Thyroid gland (tissue), 4 donors: ENCODE results near the gene PCDH11X. TPM values are rescaled to one million over a fixed set of nuclear protein-coding genes. Genes with fewer than 3 reads are reported as not detected.
"Not testable (repeated sequence)": the region's sequence is repeated elsewhere in the genome, so short reads cannot be mapped to it uniquely, and the experiment has no call there.

ENCODE experiments used
- DNase-seq, 2 donors: peaks; one replicate each; pipeline ENCODE4 v3.0.0-alpha.2; 2019
- H3K27ac ChIP-seq, 3 donors: fragments of 200-600 bp; sonication (generic); 1 replicate in 2 of 3; 2 replicates in 1 of 3; pipeline ENCODE4 v1.5.1; 2016 to 2019; ENCODE audit warnings: mild to moderate bottlenecking in 1 of 3, moderate library complexity in 1 of 3
- H3K27me3 ChIP-seq: fragments of 200-600 bp; sonication (generic); one replicate; pipeline ENCODE4 v1.5.1; 2019
- H3K36me3 ChIP-seq, 2 donors: fragments of 200-600 bp; sonication (generic); one replicate each; pipeline ENCODE4 v1.5.1; 2016 to 2019
- H3K4me1 ChIP-seq, 2 donors: fragments of 200-600 bp; sonication (generic); one replicate each; pipeline ENCODE4 v1.5.1; 2017 to 2019
- H3K4me3 ChIP-seq, 3 donors: fragments of 200-600 bp; sonication (generic); replicated peaks in 1 of 3; 1 replicate in 2 of 3; 2 replicates in 1 of 3; pipeline ENCODE4 v1.5.1; 2016; ENCODE audit warnings: mild to moderate bottlenecking in 1 of 3
- H3K9me3 ChIP-seq: fragments of 200-600 bp; sonication (generic); one replicate; pipeline ENCODE4 v1.5.1; 2017
- WGBS, 2 donors: methylation state at CpG; one replicate each; pipeline ENCODE4 v1.1.5; 2017; 5-methylcytosine and 5-hydroxymethylcytosine counted together
- intact Hi-C: fragments of 100-400 bp; cut with DNase I; formaldehyde crosslinking; loops from one replicate; pipeline ENCODE4 v1.15.1; 2023
- small RNA-seq: library from RNA; depleted of rRNA; stranded (forward); fragments of <200 nt; gene quantifications from one replicate; pipeline ENCODE3, GENCODE V24; 2016
- total RNA-seq, 4 donors: library from RNA; depleted of rRNA; stranded (reverse); fragments of >200 nt; gene quantifications; one replicate each; pipeline ENCODE4 v1.2.3, GENCODE V29; 2016

The PCDH11X gene
- total RNA-seq, 4 donors from 2014 or later = 0.27 to 3.2 (median 1.9) TPM

GRCh38 chrX:91825321-91825720, 46.1 kb downstream of the PCDH11X start:
- intact Hi-C loops, H3K36me3 ChIP-seq, H3K9me3 ChIP-seq, DNase-seq, H3K27me3 ChIP-seq, H3K27ac ChIP-seq, H3K4me3 ChIP-seq, H3K4me1 ChIP-seq: not testable (repeated sequence)
- 93 to 97% methylated on average over 4 to 24 of the region's 24 CpGs for WGBS, 2 donors

Small RNA genes lying within 50 kb of the gene (small RNA-seq; reads per million reads assigned to genes)
- gene RNU2-26P = not detected
